GM13977 (cell line): ENCODE data around the gene NRN1L.

Experiments
- DNase-seq: peaks from one replicate; pipeline ENCODE4 v3.0.0; 2012; ENCODE audit warnings: low spot score
- CTCF ChIP-seq: IDR thresholded peaks from 2 replicates; pipeline ENCODE4 v1.5.1; 2012; ENCODE audit warnings: mild to moderate bottlenecking, control low read depth; ENCODE audit not compliant: insufficient read depth; ENCODE audit errors: extremely low read depth, missing control alignments
- in situ Hi-C: fragments of 300-500 bp; cut with MboI; formaldehyde crosslinking; loops from one replicate; pipeline ENCODE4 v1.12.0; 2022; ENCODE audit warnings: low sequenced_read_pairs, low pct_unique_long_range_greater_than_20kb, mixed read lengths, inconsistent platforms; ENCODE audit not compliant: unreplicated experiment

Gene NRN1L

DNA sequence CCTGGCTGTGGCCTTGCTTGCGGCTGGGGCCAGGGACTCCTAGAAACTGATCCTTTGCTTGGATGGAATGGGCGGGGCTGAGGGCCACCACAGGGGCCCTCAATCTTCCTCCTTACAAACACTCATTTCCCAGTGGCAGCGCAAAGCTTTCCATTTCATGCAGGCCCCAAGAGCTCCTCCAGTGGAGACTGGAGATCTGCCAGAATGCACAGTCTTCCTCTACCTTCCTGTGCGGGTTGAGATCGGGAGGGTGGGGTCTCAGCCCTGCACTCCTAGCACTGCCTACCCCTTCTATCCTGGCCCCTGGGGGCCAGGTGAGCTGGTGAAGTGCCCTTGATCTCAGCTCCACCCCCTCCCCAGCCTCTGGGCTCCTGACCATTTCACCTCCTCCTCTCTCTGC, 1.7 kb downstream of the NRN1L start:
- DNase-seq: no peak
- in situ Hi-C loops: no loop called here

DNA sequence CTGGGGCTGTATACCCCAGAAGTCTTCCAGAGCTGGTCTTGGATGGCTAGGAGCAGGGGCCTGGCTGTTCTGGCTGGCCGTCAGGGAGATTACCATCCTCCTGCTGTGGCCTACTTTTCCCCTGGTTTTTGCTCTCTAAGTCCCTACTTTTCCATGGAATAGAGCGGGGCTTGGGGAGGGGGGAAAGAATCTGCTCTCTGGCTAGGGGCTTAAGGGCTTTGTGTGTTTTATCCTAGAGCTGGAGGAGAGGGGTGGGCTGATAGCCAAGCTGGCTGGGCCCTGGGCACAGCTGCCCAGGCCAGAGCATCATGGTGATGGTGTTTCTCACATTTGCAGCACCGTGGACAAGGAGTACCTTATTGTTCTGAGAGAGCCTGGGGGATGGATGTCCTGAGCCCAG, 3.6 kb downstream of the NRN1L start:
- no peak for DNase-seq
- TF ChIP-seq CTCF: no peak

More for the DNA sequence above, 1.7 kb downstream of the NRN1L start:
- TF ChIP-seq CTCF: no peak

GRCh38 chr16:67892375-67892774, 7.7 kb downstream of the NRN1L start:
- TF ChIP-seq CTCF: no peak
- DNase-seq: no peak
- in situ Hi-C loops: no loop called here

More for the DNA sequence above, 3.6 kb downstream of the NRN1L start:
- in situ Hi-C loops: no loop called here

GRCh38 chr16:67892899-67893742, 8.4 kb downstream of the NRN1L start, which contains the start of gene PSKH1:
TSS of gene PSKH1 (plus strand) at chr16:67893254. CDS start at chr16:67908750, 15,496 bp downstream.
- in situ Hi-C loops: no loop called here
- DNase-seq: peak; percentile 100

DNA sequence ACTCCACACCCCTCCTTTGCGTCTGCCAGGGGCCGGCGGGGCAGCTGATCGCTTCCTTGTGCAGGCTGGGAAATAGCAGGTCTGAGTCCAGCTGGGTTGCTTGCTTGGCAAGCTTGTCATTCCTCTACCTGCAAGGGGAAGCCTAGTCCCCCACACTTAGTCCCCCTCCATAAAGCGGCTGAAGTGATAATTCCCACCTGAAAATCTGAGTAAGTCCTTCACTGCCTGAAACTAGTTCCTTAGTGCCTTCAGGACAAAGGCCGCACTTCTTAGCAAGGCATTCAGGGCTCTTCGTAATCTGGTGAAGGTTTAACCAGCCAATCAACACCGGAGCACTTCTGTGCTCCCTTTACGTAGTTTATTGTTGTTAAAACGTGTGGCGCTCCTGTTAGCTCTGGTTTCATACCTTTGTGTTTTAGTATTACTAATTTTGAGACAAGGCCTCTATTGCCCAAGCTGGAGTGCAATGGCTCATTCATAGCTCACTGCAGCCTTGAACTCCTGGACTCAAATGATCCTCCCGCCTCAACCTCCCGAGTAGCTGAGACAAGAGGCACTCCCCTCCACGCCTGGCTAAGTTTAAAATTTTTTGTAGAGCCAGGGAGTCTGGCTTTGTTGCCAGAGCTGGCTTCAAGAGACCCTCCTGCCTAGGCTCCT, 9.2 kb downstream of the NRN1L start:
- no peak for TF ChIP-seq CTCF
- DNase-seq: no peak

More at GRCh38 chr16:67892899-67893742, 8.4 kb downstream of the NRN1L start, which contains the start of gene PSKH1:
- no peak for TF ChIP-seq CTCF

GRCh38 chr16:67897231-67897630, 12.5 kb downstream of the NRN1L start:
- in situ Hi-C loops: no loop called here
- TF ChIP-seq CTCF: no peak
- no peak for DNase-seq

More for the DNA sequence above, 9.2 kb downstream of the NRN1L start:
- in situ Hi-C loops: no loop called here
